Measurements from ENCODE around the gene DPP9. TPM values are rescaled to one million over a fixed set of nuclear protein-coding genes. Genes with fewer than 3 reads are reported as not detected.

DPP9 gene
- polyA plus RNA-seq, 1 donor = 24.2 TPM

GRCh38 chr19:4709440-4710280, 14.0 kb downstream of the DPP9 start:
- DNase-seq (ENCODE audit: low read depth) = no peak

GRCh38 chr19:4707956-4708650, 15.5 kb downstream of the DPP9 start:
- no peak for DNase-seq (ENCODE audit: low read depth)

GRCh38 chr19:4707322-4707721, 16.3 kb downstream of the DPP9 start:
- DNase-seq (ENCODE audit: low read depth) = no peak

- no peak for DNase-seq (ENCODE audit: low read depth)
Observed at GRCh38 chr19:4705413-4706131, 18.1 kb downstream of the DPP9 start.

GRCh38 chr19:4704317-4704673, 19.3 kb downstream of the DPP9 start:
- no peak for DNase-seq (ENCODE audit: low read depth)

- DNase-seq (ENCODE audit: low read depth) = no peak
Observed at GRCh38 chr19:4703671-4704316, 19.8 kb downstream of the DPP9 start.

GRCh38 chr19:4702764-4703163, 20.9 kb downstream of the DPP9 start:
- DNase-seq (ENCODE audit: low read depth) = no peak

GRCh38 chr19:4701557-4701956, 22.1 kb downstream of the DPP9 start:
- no peak for DNase-seq (ENCODE audit: low read depth)

- no peak for DNase-seq (ENCODE audit: low read depth)
Observed at GRCh38 chr19:4700693-4700970, 23.0 kb downstream of the DPP9 start.

- no peak for DNase-seq (ENCODE audit: low read depth)
Observed at GRCh38 chr19:4699826-4700692, 23.6 kb downstream of the DPP9 start.

GRCh38 chr19:4697304-4697703, 26.3 kb downstream of the DPP9 start:
- no peak for DNase-seq (ENCODE audit: low read depth)

- no peak for DNase-seq (ENCODE audit: low read depth)
Observed at GRCh38 chr19:4695224-4695731, 28.4 kb downstream of the DPP9 start.

GRCh38 chr19:4694211-4694987, 29.2 kb downstream of the DPP9 start:
- DNase-seq (ENCODE audit: low read depth) = no peak

GRCh38 chr19:4693471-4694121, 30.0 kb downstream of the DPP9 start:
- no peak for DNase-seq (ENCODE audit: low read depth)

GRCh38 chr19:4693078-4693350, 30.6 kb downstream of the DPP9 start:
- no peak for DNase-seq (ENCODE audit: low read depth)

GRCh38 chr19:4692251-4693077, 31.2 kb downstream of the DPP9 start:
- no peak for DNase-seq (ENCODE audit: low read depth)

GRCh38 chr19:4691373-4691772, 32.3 kb downstream of the DPP9 start:
- DNase-seq (ENCODE audit: low read depth) = no peak

GRCh38 chr19:4690361-4690760, 33.3 kb downstream of the DPP9 start:
- DNase-seq (ENCODE audit: low read depth) = no peak

- DNase-seq (ENCODE audit: low read depth) = no peak
Observed at GRCh38 chr19:4689403-4689802, 34.2 kb downstream of the DPP9 start.
